GM12874 (cell line): ENCODE measurements around the gene CACNA1C.

Experiments used
- TF ChIP-seq, protein P1 (sequence below): IDR thresholded peaks from 2 replicates; pipeline ENCODE4 v1.5.1; 2011; ENCODE audit warnings: low read depth, mild to moderate bottlenecking, control low read depth, low read length, moderate library complexity; ENCODE audit not compliant: insufficient read depth

The CACNA1C gene

DNA sequence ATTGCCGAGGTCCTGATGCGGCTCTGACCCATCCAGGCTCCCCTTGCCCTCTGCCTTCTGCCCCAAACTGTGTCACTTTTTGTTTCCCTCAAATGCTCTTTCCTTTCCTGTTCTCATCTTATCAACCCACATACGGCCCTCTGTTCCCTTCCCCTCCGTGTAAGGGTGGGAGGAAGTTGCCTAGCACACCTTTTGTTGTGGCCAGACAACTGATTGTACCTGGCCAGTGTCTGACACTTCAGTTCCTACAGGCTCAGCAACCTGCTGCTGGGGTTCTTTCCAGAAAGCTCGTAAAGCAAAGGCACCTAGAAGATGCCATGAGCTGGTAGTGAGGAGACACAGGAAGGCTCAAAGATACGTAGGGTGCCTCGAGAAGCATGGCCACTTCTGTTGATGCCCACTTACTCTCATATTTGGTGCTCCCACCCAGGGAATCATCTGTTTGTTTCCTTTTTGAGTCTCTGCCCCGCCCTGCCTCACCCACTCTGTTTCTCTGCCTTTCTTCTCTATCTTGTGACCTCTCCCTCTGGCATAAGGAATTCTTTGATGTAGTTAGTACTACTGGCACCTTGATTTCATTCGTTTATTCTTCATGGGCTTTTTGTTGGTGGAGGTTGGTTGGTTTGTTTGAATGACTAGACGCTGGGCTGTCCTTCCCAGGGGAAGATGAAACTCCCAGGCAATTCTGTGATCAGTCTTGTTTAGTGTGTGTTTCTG is 589.5 kb downstream of the CACNA1C start:
- TF ChIP-seq, protein P1, sequence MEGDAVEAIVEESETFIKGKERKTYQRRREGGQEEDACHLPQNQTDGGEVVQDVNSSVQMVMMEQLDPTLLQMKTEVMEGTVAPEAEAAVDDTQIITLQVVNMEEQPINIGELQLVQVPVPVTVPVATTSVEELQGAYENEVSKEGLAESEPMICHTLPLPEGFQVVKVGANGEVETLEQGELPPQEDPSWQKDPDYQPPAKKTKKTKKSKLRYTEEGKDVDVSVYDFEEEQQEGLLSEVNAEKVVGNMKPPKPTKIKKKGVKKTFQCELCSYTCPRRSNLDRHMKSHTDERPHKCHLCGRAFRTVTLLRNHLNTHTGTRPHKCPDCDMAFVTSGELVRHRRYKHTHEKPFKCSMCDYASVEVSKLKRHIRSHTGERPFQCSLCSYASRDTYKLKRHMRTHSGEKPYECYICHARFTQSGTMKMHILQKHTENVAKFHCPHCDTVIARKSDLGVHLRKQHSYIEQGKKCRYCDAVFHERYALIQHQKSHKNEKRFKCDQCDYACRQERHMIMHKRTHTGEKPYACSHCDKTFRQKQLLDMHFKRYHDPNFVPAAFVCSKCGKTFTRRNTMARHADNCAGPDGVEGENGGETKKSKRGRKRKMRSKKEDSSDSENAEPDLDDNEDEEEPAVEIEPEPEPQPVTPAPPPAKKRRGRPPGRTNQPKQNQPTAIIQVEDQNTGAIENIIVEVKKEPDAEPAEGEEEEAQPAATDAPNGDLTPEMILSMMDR, result no peak

DNA sequence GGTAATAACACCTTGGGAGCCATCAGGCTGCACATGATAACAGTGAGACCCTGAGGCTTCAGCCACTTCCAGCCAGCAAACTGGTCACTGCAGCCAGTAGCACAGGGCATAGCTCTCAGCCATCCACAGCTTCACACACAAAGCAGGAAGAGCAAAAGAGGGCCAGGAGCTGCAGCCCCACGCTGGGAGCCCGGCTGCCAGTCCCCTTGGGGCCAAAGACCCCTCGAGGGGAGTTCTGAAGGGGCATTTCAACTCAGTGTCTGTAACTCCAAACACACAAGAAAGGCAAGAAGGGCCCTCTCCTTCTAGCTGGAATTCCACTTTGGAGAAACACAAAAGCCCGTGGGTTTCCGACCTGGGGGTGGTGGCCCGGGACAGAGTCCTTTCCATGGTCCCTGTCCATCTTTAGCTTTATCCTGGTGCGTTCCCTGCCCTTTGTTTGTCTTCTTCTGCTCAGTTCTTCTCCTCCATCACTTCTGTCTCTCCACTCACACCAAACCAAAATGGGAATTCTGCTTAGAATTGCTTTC is 590.2 kb downstream of the CACNA1C start:
- TF ChIP-seq, protein P1, result no peak

DNA sequence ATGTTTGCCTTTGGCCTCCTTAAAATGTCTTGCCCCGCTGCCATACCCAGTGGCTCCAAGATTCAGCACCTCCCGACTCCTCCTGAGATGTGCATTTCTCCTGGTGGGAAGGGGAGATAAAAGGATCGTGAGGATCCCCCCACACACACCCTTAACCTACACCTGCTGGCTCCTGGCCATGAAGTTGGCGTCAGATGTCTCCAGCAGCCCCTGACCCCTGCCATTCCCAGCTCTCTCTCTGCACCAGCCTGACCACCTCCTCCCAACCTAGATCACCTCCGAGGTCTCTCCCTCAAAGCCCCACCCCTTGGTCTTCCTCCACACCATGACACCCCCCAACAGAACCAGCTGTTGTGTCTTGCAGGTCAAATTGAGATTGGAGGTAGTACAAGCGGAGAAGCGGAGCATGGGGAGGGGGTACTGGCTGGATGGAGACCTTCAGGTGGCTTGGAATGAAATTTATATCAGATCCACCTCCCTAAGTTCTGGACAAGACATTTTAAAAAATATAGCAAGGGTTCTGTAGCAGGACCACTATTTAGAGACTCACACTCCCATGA is 590.9 kb downstream of the CACNA1C start:
- TF ChIP-seq, protein P1, result no peak

DNA sequence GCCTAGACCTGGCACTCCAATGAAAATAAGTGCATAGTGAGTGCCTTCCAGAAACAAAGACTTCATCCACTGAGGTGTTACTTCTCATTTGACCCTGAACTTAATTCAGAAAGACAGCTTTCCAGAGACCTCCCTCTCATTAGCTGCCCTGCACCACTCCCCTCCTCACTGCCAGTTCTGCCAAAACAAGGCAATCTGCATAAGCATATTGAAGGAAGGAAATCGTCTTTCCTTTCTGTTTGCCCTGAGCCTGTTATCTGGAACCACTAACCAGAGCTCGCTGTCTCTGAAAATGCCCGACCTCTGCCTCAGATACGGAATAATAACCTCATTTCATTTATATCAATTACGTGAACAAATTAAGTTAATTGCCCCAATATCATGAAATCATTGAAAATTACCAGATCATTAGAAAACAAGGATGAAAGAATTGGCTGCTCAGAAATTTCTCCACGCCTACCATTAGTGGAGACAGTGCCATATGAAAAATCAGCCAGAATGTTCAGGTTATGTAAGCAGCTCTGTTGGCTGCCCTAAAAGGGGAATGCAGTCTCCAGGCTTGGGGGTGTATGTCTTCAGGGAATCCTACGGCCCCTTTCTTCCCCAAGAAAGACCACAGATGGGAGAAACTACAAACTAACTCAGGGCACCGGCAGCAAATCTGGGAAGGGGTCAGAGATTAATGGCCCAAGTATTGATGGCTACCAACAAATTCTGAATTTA is 592.1 kb downstream of the CACNA1C start:
- TF ChIP-seq, protein P1, result no peak

DNA sequence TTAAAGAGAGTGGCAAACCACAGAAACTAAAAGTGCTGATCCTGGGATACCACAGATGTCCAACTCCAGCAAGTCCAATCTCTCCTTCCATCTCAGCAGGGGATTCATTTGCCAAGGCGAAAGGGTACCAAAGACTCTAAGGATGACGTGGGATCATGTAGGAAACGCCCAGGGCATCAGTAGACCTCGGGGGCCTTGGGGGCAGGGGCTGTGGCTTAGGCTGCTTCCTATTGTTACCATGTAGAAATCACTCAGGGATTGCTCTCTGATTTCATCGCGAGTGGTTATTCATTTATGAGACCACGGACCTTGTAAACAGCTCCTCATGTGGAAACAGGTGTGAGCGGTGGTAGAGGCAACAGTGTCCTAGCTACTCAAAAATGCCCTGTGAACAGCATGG is 592.7 kb downstream of the CACNA1C start:
- TF ChIP-seq, protein P1, result no peak

DNA sequence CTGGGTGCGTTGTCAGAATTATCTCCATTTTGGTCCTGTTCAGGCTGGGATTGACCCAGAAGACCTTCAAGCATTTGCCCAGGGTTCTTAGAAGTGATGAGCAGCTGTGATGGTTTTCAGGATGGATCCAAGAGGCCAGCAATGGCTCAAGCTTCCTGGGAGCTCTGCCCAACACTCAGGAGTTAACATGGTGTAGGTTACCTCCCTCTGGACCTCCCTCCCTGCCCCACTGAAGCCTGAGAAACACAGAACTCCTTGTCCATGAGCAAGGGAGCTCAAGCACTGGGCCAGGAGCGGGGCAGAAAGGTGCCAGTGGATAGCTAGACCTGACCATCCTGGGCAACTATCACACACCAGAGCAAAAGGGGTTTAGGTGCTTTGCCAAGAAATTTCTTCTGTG is 593.6 kb downstream of the CACNA1C start:
- TF ChIP-seq, protein P1, result no peak

DNA sequence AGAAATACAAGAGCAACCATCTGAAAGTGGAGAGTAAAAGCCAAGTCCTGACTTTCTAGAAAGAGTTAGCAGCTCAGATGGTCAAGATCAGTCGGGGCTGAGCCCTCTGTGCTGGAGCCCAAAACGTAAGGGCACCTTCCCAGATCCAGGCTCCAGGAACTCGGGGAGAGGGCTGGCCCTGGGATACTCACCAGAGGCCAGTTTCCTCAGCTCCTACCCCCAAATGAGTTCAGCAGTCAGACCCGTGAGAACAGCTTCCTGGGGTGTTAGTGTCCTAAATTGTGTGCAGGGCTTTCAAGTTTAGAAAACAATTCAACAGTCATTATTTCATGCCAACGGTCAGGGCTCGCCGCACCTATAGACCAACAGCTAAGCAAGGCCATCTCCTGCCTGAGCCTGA is 594.4 kb downstream of the CACNA1C start:
- TF ChIP-seq, protein P1, result no peak
